Lower leg skin (tissue), 3 donors: ENCODE results near the gene LETM1.

ENCODE experiments used
- POLR2A ChIP-seq, 2 donors: fragments of 450-650 bp; IDR thresholded peaks; one replicate each; pipeline ENCODE4 v1.6.1; 2016 to 2017; ENCODE audit warnings: antibody characterized with exemption in 2 of 2, mild to moderate bottlenecking in 1 of 2, moderate library complexity in 1 of 2
- TF ChIP-seq, protein P1 (sequence below), 3 donors: fragments of 450-650 bp; IDR thresholded peaks; one replicate each; pipeline ENCODE4 v1.5.1; 2016; ENCODE audit warnings: antibody characterized with exemption in 3 of 3, mild to moderate bottlenecking in 3 of 3, moderate library complexity in 2 of 3

DNA sequence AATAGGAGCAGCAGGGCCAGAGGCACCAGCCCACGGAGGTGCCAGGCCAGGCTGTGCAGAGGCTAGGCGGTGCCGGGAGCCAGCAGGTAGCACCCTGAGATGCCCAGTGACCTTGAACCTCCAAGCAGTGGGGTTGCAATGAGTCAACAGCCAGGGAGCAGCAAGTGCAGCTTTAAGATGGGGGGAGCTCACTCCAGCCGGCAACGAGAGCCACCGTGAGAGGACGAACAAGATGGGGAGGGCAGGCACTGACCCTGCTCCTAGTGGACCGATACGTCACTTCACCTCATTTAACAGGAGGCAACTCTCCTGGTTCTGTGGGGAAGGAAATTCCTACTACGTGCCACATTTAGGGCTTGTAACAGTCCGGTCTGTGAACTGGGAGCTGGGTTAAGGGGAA is 4.8 kb downstream of the LETM1 start:
- TF ChIP-seq, protein P1, sequence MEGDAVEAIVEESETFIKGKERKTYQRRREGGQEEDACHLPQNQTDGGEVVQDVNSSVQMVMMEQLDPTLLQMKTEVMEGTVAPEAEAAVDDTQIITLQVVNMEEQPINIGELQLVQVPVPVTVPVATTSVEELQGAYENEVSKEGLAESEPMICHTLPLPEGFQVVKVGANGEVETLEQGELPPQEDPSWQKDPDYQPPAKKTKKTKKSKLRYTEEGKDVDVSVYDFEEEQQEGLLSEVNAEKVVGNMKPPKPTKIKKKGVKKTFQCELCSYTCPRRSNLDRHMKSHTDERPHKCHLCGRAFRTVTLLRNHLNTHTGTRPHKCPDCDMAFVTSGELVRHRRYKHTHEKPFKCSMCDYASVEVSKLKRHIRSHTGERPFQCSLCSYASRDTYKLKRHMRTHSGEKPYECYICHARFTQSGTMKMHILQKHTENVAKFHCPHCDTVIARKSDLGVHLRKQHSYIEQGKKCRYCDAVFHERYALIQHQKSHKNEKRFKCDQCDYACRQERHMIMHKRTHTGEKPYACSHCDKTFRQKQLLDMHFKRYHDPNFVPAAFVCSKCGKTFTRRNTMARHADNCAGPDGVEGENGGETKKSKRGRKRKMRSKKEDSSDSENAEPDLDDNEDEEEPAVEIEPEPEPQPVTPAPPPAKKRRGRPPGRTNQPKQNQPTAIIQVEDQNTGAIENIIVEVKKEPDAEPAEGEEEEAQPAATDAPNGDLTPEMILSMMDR (IDR thresholded peaks at IDR 0.05) = no peak
- no peak for TF ChIP-seq POLR2A (IDR thresholded peaks at IDR 0.05)
